GM21381 (cell line): Measurements from ENCODE around the gene SPTSSA.

ENCODE experiments used
- ATAC-seq: cut with Tn5 transposase; IDR thresholded peaks from one replicate; pipeline ENCODE4 v1.9.1; 2021; ENCODE audit warnings: mild to moderate bottlenecking, moderate library complexity; ENCODE audit not compliant: unreplicated experiment

The SPTSSA gene

GRCh38 chr14:34472706-34473279, 10.8 kb upstream of the SPTSSA start:
- ATAC-seq, result no peak

GRCh38 chr14:34470319-34470718, 8.3 kb upstream of the SPTSSA start:
- ATAC-seq, result no peak

- ATAC-seq, result no peak
These were observed 4.7 kb upstream of the SPTSSA start for GRCh38 chr14:34466691-34467090.

- no peak for ATAC-seq
These were observed 3.2 kb upstream of the SPTSSA start for GRCh38 chr14:34465069-34465859.

- no peak for ATAC-seq
These were observed 1.5 kb upstream of the SPTSSA start for GRCh38 chr14:34463598-34463961.

GRCh38 chr14:34461334-34462131, 507 bp downstream of the SPTSSA start:
- ATAC-seq, result peak; percentile 38

- ATAC-seq, result no peak
These were observed 1.2 kb downstream of the SPTSSA start for GRCh38 chr14:34460841-34461240.

GRCh38 chr14:34460295-34460694, 1.7 kb downstream of the SPTSSA start:
- ATAC-seq, result no peak

GRCh38 chr14:34457186-34457585, 4.9 kb downstream of the SPTSSA start:
- no peak for ATAC-seq

GRCh38 chr14:34453226-34453625, 8.8 kb downstream of the SPTSSA start:
- no peak for ATAC-seq

GRCh38 chr14:34452258-34452822, 9.7 kb downstream of the SPTSSA start:
- no peak for ATAC-seq

- ATAC-seq, result no peak
These were observed 11.1 kb downstream of the SPTSSA start for GRCh38 chr14:34450958-34451357.

- ATAC-seq, result no peak
These were observed 11.5 kb downstream of the SPTSSA start for GRCh38 chr14:34450542-34450915.

- ATAC-seq, result no peak
These were observed 12.1 kb downstream of the SPTSSA start for GRCh38 chr14:34449819-34450541.

GRCh38 chr14:34439090-34439489, 22.9 kb downstream of the SPTSSA start:
- no peak for ATAC-seq

- ATAC-seq, result no peak
These were observed 23.6 kb downstream of the SPTSSA start for GRCh38 chr14:34438438-34438837.

GRCh38 chr14:34437729-34438080, 24.3 kb downstream of the SPTSSA start:
- no peak for ATAC-seq

- ATAC-seq, result no peak
These were observed 24.9 kb downstream of the SPTSSA start for GRCh38 chr14:34436960-34437728.

- ATAC-seq, result no peak
These were observed 25.7 kb downstream of the SPTSSA start for GRCh38 chr14:34436118-34436905.
